ENCODE results near the gene APBA2. TPM values are rescaled to one million over a fixed set of nuclear protein-coding genes. Genes with fewer than 3 reads are reported as not detected.

Gene APBA2
- total RNA-seq, 2 donors from 2014 or later: 0.47 to 0.48 TPM

DNA sequence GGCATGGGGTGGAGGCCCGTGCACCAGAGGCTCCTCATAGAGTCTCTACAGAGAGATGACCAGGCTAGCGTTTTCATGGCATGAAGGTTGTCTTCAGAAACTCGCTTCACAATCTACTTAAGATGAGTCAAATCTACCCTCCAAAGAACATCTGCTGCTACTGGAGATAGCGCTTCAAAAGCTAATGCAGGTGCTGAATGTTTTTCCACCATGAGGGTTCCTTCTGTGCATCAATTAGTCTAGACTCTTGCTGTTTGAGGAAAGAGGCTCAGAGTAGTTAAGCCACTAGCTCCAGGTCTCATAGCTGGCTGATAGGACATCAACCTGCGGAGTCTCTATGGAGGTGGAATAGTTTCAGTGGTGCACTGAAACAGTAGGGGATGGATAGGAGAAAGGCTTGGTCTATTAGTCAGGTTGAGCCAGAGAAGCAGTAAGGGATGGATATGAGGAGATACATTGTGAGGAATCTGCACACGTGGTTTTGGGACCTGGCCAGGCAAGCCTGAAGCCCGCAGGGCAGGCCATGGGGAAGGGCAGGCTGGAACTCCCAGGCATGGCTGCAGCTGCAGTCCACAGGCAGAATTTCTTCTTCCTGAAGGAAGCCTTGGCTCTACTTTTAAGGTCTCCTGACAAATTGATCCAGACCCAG lies 117.5 kb downstream of the APBA2 start:
- Histone ChIP-seq H3K4me3 (no peak overlapping the region), H3K9me3 (no peaks in the 10 kb centered on the region), H3K36me3 (no peaks in the 10 kb centered on the region), H3K4me1 (no peaks in the 10 kb centered on the region), H3K27me3 (no peaks in the 10 kb centered on the region), H3K27ac (no peak overlapping the region)
- no peak for DNase-seq (ENCODE audit: low spot score)
- TF ChIP-seq, protein P1, sequence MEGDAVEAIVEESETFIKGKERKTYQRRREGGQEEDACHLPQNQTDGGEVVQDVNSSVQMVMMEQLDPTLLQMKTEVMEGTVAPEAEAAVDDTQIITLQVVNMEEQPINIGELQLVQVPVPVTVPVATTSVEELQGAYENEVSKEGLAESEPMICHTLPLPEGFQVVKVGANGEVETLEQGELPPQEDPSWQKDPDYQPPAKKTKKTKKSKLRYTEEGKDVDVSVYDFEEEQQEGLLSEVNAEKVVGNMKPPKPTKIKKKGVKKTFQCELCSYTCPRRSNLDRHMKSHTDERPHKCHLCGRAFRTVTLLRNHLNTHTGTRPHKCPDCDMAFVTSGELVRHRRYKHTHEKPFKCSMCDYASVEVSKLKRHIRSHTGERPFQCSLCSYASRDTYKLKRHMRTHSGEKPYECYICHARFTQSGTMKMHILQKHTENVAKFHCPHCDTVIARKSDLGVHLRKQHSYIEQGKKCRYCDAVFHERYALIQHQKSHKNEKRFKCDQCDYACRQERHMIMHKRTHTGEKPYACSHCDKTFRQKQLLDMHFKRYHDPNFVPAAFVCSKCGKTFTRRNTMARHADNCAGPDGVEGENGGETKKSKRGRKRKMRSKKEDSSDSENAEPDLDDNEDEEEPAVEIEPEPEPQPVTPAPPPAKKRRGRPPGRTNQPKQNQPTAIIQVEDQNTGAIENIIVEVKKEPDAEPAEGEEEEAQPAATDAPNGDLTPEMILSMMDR (IDR thresholded peaks at IDR 0.05): no peak

DNA sequence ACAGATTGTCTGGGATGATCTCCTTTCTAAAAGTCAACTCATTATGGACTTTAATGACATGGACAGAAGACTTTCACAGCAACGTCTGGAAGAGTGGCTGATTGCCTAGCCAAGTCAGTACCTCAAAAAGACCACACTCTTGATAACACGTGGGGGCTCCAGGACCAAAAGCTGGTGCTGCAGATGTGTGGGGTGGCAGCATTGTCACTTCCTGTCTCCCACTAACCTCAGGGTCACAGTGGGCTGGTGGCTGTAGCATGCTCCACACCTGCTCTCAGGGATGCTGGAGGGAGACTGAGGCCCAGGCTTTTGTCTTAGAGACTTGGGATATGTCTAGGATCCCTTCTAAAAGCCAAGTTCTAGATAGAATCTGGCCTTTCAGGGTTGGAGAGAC lies 118.1 kb downstream of the APBA2 start:
- TF ChIP-seq, protein P1 (IDR thresholded peaks at IDR 0.05): no peak
- Histone ChIP-seq H3K4me3 (no peak overlapping the region), H3K36me3 (no peaks in the 10 kb centered on the region), H3K27me3 (no peaks in the 10 kb centered on the region), H3K9me3 (no peaks in the 10 kb centered on the region), H3K27ac (no peak overlapping the region), H3K4me1 (no peaks in the 10 kb centered on the region)
- no peak for DNase-seq (ENCODE audit: low spot score)

DNA sequence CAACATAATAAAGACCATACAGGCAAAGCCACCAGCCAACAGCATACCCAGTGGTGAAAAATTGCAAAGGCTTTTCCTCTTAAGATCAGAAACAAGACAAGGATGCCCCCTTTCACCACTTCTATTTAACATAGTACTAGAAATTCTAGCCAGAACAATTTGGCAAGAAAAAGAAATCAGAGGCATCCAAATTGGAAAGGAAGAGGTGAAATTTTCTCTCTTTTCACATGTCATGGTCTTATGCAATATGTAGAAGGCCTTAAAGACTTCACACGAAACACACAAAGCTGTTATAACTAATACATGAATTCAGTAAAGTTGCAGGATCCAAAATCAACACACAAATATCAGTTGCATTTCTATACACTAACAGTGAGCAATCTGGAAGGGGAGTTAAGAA lies 120.2 kb downstream of the APBA2 start:
- no peak overlapping the region for H3K27ac ChIP-seq
- TF ChIP-seq, protein P1 (IDR thresholded peaks at IDR 0.05): no peak
- DNase-seq (ENCODE audit: low spot score): no peak
- no peaks in the 10 kb centered on the region for H3K9me3 ChIP-seq
- no peaks in the 10 kb centered on the region for H3K4me1 ChIP-seq
- H3K4me3 ChIP-seq: no peak overlapping the region
- no peaks in the 10 kb centered on the region for H3K36me3 ChIP-seq
- no peaks in the 10 kb centered on the region for H3K27me3 ChIP-seq

DNA sequence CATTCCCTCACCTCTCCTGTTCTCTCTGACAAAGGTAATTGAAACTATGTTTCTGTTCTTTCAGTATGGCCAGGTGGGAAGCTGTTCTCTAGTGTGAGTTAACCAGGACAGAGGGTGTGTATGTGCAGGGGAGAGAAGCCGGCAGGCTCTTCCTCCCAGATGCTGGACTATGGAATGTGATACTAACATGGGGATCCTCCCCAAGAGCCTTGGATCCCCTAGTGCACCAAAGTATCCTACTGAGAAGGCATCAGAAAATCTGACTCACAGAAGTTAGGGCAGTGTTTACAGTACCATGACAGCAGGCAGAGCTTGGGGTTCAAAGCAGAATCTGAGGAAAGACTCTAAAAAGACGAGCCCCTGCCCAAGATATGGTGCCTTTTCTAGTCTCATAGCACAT lies 123.1 kb downstream of the APBA2 start:
- no peak overlapping the region for H3K4me3 ChIP-seq
- no peak overlapping the region for H3K27ac ChIP-seq
- TF ChIP-seq, protein P1 (IDR thresholded peaks at IDR 0.05): no peak
- H3K36me3 ChIP-seq: no peaks in the 10 kb centered on the region
- H3K9me3 ChIP-seq: no peaks in the 10 kb centered on the region
- H3K27me3 ChIP-seq: no peaks in the 10 kb centered on the region
- no peaks in the 10 kb centered on the region for H3K4me1 ChIP-seq
- DNase-seq (ENCODE audit: low spot score): no peak

GRCh38 chr15:29012097-29012496 lies 126.3 kb downstream of the APBA2 start:
- no peaks in the 10 kb centered on the region for H3K9me3 ChIP-seq
- TF ChIP-seq, protein P1 (IDR thresholded peaks at IDR 0.05): no peak
- H3K27me3 ChIP-seq: no peaks in the 10 kb centered on the region
- no peak overlapping the region for H3K4me3 ChIP-seq
- H3K4me1 ChIP-seq: no peaks in the 10 kb centered on the region
- no peak overlapping the region for H3K27ac ChIP-seq
- no peak for DNase-seq (ENCODE audit: low spot score)
- no peaks in the 10 kb centered on the region for H3K36me3 ChIP-seq

GRCh38 chr15:29014493-29014892 lies 128.7 kb downstream of the APBA2 start:
- H3K27ac ChIP-seq: no peak overlapping the region
- TF ChIP-seq, protein P1 (IDR thresholded peaks at IDR 0.05): no peak
- no peaks in the 10 kb centered on the region for H3K27me3 ChIP-seq
- H3K4me1 ChIP-seq: no peaks in the 10 kb centered on the region
- no peaks in the 10 kb centered on the region for H3K36me3 ChIP-seq
- DNase-seq (ENCODE audit: low spot score): no peak
- no peaks in the 10 kb centered on the region for H3K9me3 ChIP-seq
- H3K4me3 ChIP-seq: no peak overlapping the region

All from right atrium auricular region (tissue), 2 donors.